ENCODE data around the gene CDKN2B.
"Not testable (repeated sequence)": the region's sequence is repeated elsewhere in the genome, so short reads cannot be mapped to it uniquely, and the experiment has no call there.

Gene CDKN2B

GRCh38 chr9:22008717-22009505, at the start of gene CDKN2B:
Gene CDKN2B, minus strand, starts transcription at chr9:22009305. Its CDS starts 352 bp downstream, at chr9:22008953.
- DNase-seq (ENCODE audit: low read depth, low spot score) = no peak

GRCh38 chr9:22057972-22058371, 48.9 kb upstream of the CDKN2B start:
- DNase-seq (ENCODE audit: low read depth, low spot score) = not testable (repeated sequence)

- no peak for DNase-seq (ENCODE audit: low read depth, low spot score)
Observed at GRCh38 chr9:22056402-22056801, 47.3 kb upstream of the CDKN2B start.

- no peak for DNase-seq (ENCODE audit: low read depth, low spot score)
Observed at GRCh38 chr9:22055090-22055489, 46.0 kb upstream of the CDKN2B start.

- no peak for DNase-seq (ENCODE audit: low read depth, low spot score)
Observed at GRCh38 chr9:22054529-22054928, 45.4 kb upstream of the CDKN2B start.

- DNase-seq (ENCODE audit: low read depth, low spot score) = no peak
Observed at GRCh38 chr9:22054076-22054475, 45.0 kb upstream of the CDKN2B start.

- no peak for DNase-seq (ENCODE audit: low read depth, low spot score)
Observed at GRCh38 chr9:22053178-22053577, 44.1 kb upstream of the CDKN2B start.

- no peak for DNase-seq (ENCODE audit: low read depth, low spot score)
Observed at GRCh38 chr9:22052376-22052945, 43.4 kb upstream of the CDKN2B start.

GRCh38 chr9:22050924-22051323, 41.8 kb upstream of the CDKN2B start:
- DNase-seq (ENCODE audit: low read depth, low spot score) = no peak

- no peak for DNase-seq (ENCODE audit: low read depth, low spot score)
Observed at GRCh38 chr9:22049411-22049810, 40.3 kb upstream of the CDKN2B start.

- DNase-seq (ENCODE audit: low read depth, low spot score) = no peak
Observed at GRCh38 chr9:22047596-22047995, 38.5 kb upstream of the CDKN2B start.

- DNase-seq (ENCODE audit: low read depth, low spot score) = no peak
Observed at GRCh38 chr9:22046243-22046885, 37.3 kb upstream of the CDKN2B start.

GRCh38 chr9:22045423-22045822, 36.3 kb upstream of the CDKN2B start:
- DNase-seq (ENCODE audit: low read depth, low spot score) = no peak

GRCh38 chr9:22044583-22044982, 35.5 kb upstream of the CDKN2B start:
- no peak for DNase-seq (ENCODE audit: low read depth, low spot score)

- DNase-seq (ENCODE audit: low read depth, low spot score) = no peak
Observed at GRCh38 chr9:22043928-22044327, 34.8 kb upstream of the CDKN2B start.

- DNase-seq (ENCODE audit: low read depth, low spot score) = no peak
Observed at GRCh38 chr9:22041775-22042174, 32.7 kb upstream of the CDKN2B start.

GRCh38 chr9:22041344-22041743, 32.2 kb upstream of the CDKN2B start:
- no peak for DNase-seq (ENCODE audit: low read depth, low spot score)

- no peak for DNase-seq (ENCODE audit: low read depth, low spot score)
Observed at GRCh38 chr9:22040760-22041159, 31.7 kb upstream of the CDKN2B start.

GRCh38 chr9:22039258-22039657, 30.2 kb upstream of the CDKN2B start:
- no peak for DNase-seq (ENCODE audit: low read depth, low spot score)

GRCh38 chr9:22037954-22038690, 29.0 kb upstream of the CDKN2B start:
- DNase-seq (ENCODE audit: low read depth, low spot score) = no peak

- no peak for DNase-seq (ENCODE audit: low read depth, low spot score)
Observed at GRCh38 chr9:22036866-22037626, 27.9 kb upstream of the CDKN2B start.

All from activated CD4-positive, CD25-positive, alpha-beta regulatory T cell treated with anti-CD3 and anti-CD28 coated beads, Interleukin-2, amount 50 U/mL, for 16 hours (primary cell).